Epithelial cell of esophagus (primary cell): Measurements from ENCODE around the gene ESR2.

Experiments used
- DNase-seq: peaks from one replicate; pipeline ENCODE4 v3.0.0; 2010; ENCODE audit warnings: low read depth
- H3K4me3 ChIP-seq: 2 replicates; pipeline ENCODE4 v1.5.1; 2011; ENCODE audit warnings: mild to moderate bottlenecking, low read length, control low read depth
- TF ChIP-seq, protein P1 (sequence below): IDR thresholded peaks from 2 replicates; pipeline ENCODE4 v1.5.1; 2011; ENCODE audit warnings: low read depth, mild to moderate bottlenecking, low read length, control low read depth, inconsistent platforms; ENCODE audit not compliant: insufficient read depth; ENCODE audit errors: missing control alignments

The ESR2 gene

DNA sequence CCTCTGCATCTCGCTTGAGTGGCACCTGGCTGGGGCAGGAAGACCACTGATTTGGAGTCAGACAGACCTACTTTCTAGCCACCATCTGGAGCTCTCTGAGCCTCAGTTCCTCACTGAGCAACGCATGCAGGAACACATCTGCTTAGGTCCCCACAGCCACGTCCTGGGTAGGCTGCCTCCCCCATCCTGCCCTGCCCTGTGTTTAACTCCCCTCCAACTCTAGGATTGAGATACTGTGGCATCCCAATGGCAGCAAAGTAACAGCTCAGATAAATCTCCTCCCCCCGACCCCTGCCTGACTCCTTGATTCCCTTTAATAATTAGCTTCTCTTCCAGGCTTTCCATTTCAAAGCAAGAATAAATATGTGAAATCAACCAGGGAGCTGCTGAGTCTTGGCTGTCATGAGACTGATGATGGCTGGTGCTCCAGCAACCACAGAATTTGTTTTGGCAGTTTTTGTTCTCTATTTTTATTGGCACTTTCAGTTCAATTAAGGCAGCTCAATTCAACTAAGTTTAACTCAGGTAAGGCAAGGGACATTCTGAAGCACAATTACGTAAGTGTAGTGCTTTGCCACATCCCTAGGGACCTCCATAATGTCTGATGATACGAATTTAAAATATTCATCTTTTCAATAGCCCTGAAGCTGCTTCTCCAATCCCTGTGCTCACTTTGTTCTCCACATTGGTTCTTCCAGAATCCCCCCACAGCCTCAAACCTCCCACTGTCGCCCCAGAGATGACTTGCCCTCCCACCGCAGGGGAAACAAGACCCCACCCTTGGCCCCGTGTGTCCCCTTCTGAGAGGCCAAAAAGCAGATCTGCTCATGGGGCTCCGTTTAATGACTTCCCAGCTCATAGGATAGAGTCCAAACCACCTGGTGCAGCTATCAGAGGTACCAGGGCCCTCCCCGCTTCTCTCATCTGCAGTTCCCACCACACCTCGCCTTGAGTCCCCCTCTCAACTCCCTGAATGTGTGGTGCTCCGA is 58.2 kb downstream of the ESR2 start:
- no peak for DNase-seq
- H3K4me3 ChIP-seq: no peak overlapping the region
- TF ChIP-seq, protein P1, sequence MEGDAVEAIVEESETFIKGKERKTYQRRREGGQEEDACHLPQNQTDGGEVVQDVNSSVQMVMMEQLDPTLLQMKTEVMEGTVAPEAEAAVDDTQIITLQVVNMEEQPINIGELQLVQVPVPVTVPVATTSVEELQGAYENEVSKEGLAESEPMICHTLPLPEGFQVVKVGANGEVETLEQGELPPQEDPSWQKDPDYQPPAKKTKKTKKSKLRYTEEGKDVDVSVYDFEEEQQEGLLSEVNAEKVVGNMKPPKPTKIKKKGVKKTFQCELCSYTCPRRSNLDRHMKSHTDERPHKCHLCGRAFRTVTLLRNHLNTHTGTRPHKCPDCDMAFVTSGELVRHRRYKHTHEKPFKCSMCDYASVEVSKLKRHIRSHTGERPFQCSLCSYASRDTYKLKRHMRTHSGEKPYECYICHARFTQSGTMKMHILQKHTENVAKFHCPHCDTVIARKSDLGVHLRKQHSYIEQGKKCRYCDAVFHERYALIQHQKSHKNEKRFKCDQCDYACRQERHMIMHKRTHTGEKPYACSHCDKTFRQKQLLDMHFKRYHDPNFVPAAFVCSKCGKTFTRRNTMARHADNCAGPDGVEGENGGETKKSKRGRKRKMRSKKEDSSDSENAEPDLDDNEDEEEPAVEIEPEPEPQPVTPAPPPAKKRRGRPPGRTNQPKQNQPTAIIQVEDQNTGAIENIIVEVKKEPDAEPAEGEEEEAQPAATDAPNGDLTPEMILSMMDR: no peak

DNA sequence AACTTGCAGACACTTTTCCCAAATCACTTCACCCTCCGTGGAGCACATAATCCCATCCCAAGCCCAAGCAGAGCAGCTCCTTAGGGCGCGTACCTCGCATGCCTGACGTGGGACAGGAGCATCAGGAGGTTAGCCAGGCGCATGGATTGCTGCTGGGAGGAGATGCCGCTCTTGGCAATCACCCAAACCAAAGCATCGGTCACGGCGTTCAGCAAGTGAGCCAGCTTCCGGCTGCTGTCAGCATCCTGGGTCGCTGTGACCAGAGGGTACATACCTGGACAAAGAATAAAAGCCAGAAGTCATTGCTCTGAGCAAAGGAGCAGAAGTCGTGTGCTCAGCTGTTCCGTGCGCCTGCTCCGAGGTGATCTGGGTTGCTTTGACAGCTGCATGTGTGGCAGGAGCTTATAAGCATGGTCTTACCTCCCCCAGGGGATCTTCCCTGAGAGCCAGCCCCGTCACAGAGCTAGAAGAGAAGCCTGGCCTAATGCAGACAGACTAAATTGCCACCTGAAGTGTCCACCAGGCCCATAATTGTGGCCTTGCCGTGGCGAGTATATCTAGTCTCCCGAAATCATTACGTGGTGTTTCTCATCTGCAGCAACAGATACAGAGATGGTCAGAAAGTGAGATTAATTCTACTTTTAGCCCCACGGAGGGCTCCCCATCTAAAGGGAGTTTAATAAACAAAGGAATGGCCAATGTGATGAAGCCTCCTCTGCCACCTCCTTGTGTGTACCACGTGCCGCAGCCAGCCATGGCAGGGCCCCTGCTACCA is 59.1 kb downstream of the ESR2 start:
- TF ChIP-seq, protein P1: no peak
- DNase-seq: peak; percentile 67
- no peak overlapping the region for H3K4me3 ChIP-seq

DNA sequence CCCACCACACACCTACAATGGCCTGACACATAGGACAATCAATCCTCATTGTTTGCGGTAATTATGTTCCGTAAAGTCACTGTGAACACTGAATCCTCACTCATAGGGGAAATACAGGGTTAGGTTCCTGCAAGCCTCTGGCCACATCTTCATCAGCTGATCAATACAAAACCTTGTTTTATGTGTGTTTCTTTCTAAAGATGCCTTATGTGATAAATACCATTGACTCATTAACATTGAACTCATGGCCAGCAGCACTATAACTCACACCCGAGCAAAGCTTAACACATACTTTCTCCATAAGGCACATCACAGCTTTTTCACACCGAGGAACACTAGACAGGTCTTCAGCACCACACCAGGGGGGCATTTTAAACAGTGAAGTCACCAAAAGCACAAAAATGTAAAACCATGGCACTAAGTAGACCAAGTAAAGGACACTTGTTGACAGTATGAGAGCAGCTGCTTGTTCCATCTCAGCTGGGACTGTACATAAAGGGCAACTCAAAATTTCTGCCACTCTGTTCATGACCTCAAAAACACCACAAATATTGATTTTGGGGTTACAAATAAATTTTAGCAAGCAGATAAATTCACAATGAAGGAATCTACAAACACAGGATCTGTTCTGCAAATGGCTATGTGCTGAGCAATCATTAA is 60.5 kb downstream of the ESR2 start:
- TF ChIP-seq, protein P1: no peak
- DNase-seq: no peak
- no peak overlapping the region for H3K4me3 ChIP-seq

DNA sequence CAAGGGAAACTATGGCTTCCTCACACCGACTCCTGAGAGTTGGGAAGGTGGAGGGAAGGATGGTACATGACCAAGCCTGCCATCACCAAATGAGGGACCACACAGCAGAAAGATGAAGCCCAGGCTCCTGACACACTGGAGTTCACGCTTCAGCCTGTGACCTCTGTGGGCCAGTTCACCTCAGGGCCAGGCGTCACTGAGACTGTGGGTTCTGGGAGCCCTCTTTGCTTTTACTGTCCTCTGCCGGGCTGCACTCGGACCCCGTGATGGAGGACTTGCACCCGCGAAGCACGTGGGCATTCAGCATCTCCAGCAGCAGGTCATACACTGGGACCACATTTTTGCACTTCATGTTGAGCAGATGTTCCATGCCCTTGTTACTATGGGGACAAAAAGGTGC is 61.2 kb downstream of the ESR2 start:
- TF ChIP-seq, protein P1: no peak
- no peak overlapping the region for H3K4me3 ChIP-seq
- DNase-seq: no peak

DNA sequence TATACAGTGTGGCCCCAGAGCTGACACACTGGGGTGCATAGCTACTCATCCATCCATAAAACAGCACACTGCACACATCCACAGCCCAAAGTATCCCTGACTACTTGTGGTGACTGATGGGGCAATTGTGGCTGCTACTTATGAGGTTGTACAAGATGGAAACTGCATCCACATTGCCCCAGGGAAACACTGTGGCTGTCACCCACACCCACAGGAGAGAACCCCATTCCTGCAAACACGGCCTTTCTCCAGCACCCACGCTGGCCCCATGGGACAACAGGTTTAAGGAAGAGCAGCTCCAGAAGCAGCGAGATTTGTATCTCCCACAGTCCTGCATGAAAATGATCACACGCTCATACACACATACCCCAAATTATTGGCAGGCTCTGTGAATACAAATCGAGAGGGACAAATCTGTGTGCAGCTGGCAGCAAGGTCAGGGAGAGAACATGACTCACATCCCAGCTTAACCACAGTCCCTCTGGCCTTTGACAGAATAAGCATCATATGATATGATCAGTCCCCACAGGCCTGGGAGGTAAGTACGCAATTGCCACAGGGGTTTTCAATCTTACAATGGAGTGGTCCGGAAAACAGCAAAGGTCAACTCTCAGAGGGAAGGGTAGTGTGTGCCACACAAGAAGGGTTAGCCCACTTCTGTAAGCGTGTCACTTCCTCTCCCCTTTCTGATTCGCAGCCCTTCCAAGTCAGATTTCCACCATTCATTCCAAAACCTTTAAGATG is 61.9 kb downstream of the ESR2 start:
- DNase-seq: no peak

More for the DNA sequence above, 61.9 kb downstream of the ESR2 start:
- TF ChIP-seq, protein P1: no peak
- no peak overlapping the region for H3K4me3 ChIP-seq
